Common myeloid progenitor, CD34-positive (primary cell): ENCODE results near the gene C9orf153.
A peak's percentile ranks its signal among the peaks of the same experiment; 100 is the strongest.

Experiments used
- CTCF ChIA-PET: fragments of 350-600 bp; sonication (Branson Sonifier 250); formaldehyde crosslinking; loops from one replicate; lab custom pipeline; 2021; ENCODE audit warnings: antibody characterized with exemption; lab: Charles Lee
- POLR2A ChIA-PET: fragments of 350-600 bp; sonication (Branson Sonifier 250); formaldehyde crosslinking; loops from one replicate; lab custom pipeline; 2021; ENCODE audit warnings: antibody characterized with exemption; lab: Charles Lee
- DNase-seq, 3 donors: peaks; one replicate each; pipeline versions ENCODE4 v3.0.0 to v3.0.0-alpha.2; 2013
- H3K27ac ChIP-seq, 2 experiments: 1 replicate in 1 of 2; 2 replicates in 1 of 2; pipeline ENCODE4 v1.7.0; 2013; ENCODE audit warnings: inconsistent platforms in 2 of 2, low read length in 2 of 2, mild to moderate bottlenecking in 2 of 2, low read depth in 1 of 2, moderate library complexity in 1 of 2; ENCODE audit not compliant: severe bottlenecking in 2 of 2, insufficient read depth in 1 of 2, poor library complexity in 1 of 2
- H3K27me3 ChIP-seq, 5 experiments: replicated peaks in 2 of 5; 1 replicate in 3 of 5; 2 replicates in 2 of 5; pipeline versions ENCODE4 v1.6.1 to v1.7.0; 2013; ENCODE audit warnings: low read length in 4 of 5, mild to moderate bottlenecking in 2 of 5, moderate library complexity in 2 of 5, inconsistent platforms in 1 of 5; ENCODE audit not compliant: insufficient read depth in 5 of 5, control insufficient read depth in 4 of 5
- H3K36me3 ChIP-seq, 4 experiments: 1 replicate in 2 of 4; 2 replicates in 2 of 4; pipeline versions ENCODE4 v1.6.1 to v1.7.0; 2013; ENCODE audit warnings: low read length in 3 of 4, control low read depth in 1 of 4, mild to moderate bottlenecking in 1 of 4; ENCODE audit not compliant: control insufficient read depth in 4 of 4, insufficient read depth in 4 of 4
- H3K4me1 ChIP-seq, 4 experiments: 1 replicate in 3 of 4; 2 replicates in 1 of 4; pipeline versions ENCODE4 v1.6.1 to v1.7.1; 2013; ENCODE audit warnings: low read length in 3 of 4, mild to moderate bottlenecking in 3 of 4, control low read depth in 1 of 4, inconsistent platforms in 1 of 4, moderate library complexity in 1 of 4; ENCODE audit not compliant: control insufficient read depth in 4 of 4, insufficient read depth in 4 of 4; ENCODE audit errors: control extremely low read depth in 1 of 4
- H3K4me3 ChIP-seq, 7 experiments: 1 replicate in 4 of 7; 2 replicates in 3 of 7; pipeline versions ENCODE4 v1.5.1 to v1.7.0; 2013; ENCODE audit warnings: mild to moderate bottlenecking in 7 of 7, low read length in 6 of 7, moderate library complexity in 6 of 7, inconsistent platforms in 2 of 7, low read depth in 2 of 7, control low read depth in 1 of 7; ENCODE audit not compliant: insufficient read depth in 4 of 7, control insufficient read depth in 1 of 7; ENCODE audit errors: extremely low read depth in 1 of 7
- H3K9me3 ChIP-seq, 5 experiments: 1 replicate in 4 of 5; 2 replicates in 1 of 5; pipeline versions ENCODE4 v1.6.1 to v1.7.1; 2013; ENCODE audit warnings: low read length in 4 of 5, mild to moderate bottlenecking in 2 of 5, inconsistent platforms in 1 of 5, low read depth in 1 of 5, moderate library complexity in 1 of 5; ENCODE audit not compliant: control insufficient read depth in 4 of 5, insufficient read depth in 2 of 5; ENCODE audit errors: control extremely low read depth in 1 of 5
- WGBS: methylation state at CpG from one replicate; pipeline ENCODE4 v1.1.5; 2013; ENCODE audit not compliant: insufficient coverage; 5-methylcytosine and 5-hydroxymethylcytosine counted together

Gene C9orf153

DNA sequence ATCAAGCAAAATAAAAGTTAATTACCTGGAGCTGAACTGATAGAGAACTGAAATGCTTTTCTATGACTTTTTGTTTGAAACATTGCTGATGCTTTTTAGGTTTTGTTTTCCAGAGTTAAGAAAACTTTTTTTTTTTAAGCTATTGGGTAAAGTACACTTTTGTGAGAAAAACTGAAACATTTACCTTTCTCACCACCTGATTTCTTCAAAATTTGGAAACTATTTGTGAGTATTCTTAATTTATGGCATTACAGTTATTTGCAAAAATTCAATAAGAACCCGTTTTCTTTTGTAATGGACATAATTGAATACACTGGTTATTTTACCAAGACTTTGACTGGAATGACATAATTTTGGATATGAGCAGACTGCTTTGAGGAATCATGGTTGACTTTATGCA is 6.6 kb downstream of the C9orf153 start:
- POLR2A ChIA-PET: no interaction called here
- WGBS: no CpG with 5 or more reads among the region's 1 CpG
- CTCF ChIA-PET: no interaction called here

DNA sequence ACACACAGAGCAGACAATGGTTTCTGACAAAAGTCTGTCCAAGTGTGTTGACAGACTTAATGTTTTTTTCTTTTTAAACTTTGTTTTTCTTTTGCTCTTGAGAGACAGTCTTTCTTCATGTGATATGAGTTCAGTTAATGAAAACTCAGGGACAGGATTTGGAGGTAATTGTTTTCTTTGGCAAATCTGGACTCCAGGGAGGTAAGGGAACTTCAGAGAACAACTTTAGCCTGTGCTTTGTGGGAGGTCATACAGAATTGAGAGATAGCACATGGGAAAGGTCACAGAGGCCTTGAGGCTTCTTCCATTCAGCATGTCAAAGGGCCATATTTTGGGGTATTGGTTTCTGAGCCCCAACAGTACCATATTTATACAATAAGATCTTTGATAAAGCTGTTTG is 9.3 kb downstream of the C9orf153 start:
- peaks cover 0 to 14% (median 7%) of the 10 kb centered on the region in 5 experiments for H3K9me3 ChIP-seq
- ChIA-PET CTCF (no interaction called here), POLR2A (no interaction called here)
- no peak overlapping the region for H3K4me3 ChIP-seq
- H3K27me3 ChIP-seq: no peaks in the 10 kb centered on the region
- H3K36me3 ChIP-seq: no peaks in the 10 kb centered on the region
- no peak overlapping the region for H3K27ac ChIP-seq
- no peaks in the 10 kb centered on the region for H3K4me1 ChIP-seq
- no peak for DNase-seq

More for the DNA sequence above, 6.6 kb downstream of the C9orf153 start:
- peak; percentile 4 to 25 (median 12) for DNase-seq
- H3K27ac ChIP-seq: no peak overlapping the region
- no peaks in the 10 kb centered on the region for H3K27me3 ChIP-seq
- peaks cover 0 to 11% (median 7%) of the 10 kb centered on the region in 5 experiments for H3K9me3 ChIP-seq
- H3K4me1 ChIP-seq: no peaks in the 10 kb centered on the region
- H3K4me3 ChIP-seq: no peak overlapping the region
- no peaks in the 10 kb centered on the region for H3K36me3 ChIP-seq

DNA sequence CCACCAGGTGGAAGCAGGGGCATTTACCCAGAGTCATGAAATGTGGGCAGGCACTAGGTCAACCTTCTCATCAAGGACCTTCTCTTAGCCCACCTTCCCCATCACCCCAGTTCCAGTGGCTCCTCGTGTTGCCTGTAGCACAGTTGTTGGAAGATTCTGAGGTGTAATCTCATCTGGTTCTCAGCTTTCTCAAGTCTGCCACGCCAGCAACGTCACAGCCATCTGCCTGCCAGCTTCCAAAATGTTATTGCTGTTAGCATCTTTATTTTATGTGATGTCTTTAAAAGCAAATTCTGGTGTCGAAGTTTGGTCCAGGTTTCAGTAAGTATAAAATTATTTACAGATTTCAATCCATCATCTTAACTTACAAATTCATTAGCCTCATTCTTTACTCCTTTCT is 10.7 kb downstream of the C9orf153 start:
- Histone ChIP-seq H3K4me1 (no peaks in the 10 kb centered on the region), H3K27me3 (no peaks in the 10 kb centered on the region), H3K27ac (no peak overlapping the region), H3K36me3 (no peaks in the 10 kb centered on the region), H3K4me3 (no peak overlapping the region), H3K9me3 (peaks cover 0 to 13% (median 7%) of the 10 kb centered on the region in 5 experiments)
- ChIA-PET CTCF (no interaction called here), POLR2A (no interaction called here)
- no CpG with 5 or more reads among the region's 4 CpGs for WGBS
- no peak for DNase-seq

DNA sequence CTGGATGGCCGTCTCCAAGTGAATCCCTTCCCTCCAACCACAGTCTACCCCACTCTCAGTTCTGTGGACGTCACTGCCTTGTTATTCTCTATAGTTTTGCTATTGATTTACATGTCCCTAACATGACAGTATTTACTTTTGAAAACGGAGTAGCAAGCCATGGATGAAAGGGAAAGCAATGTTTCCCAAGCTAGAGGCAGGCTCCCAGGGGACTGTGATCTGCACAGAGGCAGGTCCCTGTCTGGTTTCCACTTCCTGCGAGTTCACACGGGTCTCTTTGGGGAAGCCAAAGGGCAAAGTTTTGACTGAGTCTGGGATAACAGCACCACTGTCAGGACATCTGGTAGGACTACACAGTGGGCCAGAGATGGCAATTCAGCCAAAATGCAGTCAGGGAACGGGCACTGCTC is 12.7 kb downstream of the C9orf153 start:
- ChIA-PET CTCF (interaction anchor here (1.0 kb wide), 1 partner anchor 9 kb away, joined by 3 read pairs; no protein-coding TSS in a partner anchor), POLR2A (no interaction called here)
- Histone ChIP-seq H3K27me3 (no peaks in the 10 kb centered on the region), H3K36me3 (no peaks in the 10 kb centered on the region), H3K4me1 (peaks cover 0 to 13% (median 4%) of the 10 kb centered on the region in 4 experiments), H3K9me3 (peaks cover 0 to 3% (median 0%) of the 10 kb centered on the region in 5 experiments), H3K4me3 (no peak overlapping the region), H3K27ac (no peak overlapping the region)
- no peak for DNase-seq
- WGBS: 57% methylated on average over 3 of the region's 6 CpGs

DNA sequence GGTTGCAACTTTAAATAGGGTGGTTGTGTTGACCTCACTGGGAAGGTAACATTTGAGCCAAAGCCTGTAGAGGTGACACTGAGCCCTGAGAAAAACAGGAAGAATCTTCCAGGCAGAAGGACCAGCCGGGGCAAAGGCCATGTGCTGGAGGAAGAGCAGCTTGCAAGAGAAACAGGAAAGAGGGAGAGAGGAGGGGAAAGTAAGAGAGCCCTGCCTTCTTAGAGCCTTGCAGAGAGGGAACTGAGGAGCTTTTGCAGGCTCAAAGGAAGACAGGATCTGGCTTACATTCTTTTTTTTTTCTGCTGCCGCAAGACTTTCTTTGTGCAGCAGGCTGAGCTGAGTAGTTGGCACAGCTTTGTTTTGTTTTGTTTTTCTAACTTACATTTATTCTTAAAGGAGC is 17.4 kb downstream of the C9orf153 start:
- Histone ChIP-seq H3K9me3 (no peaks in the 10 kb centered on the region), H3K36me3 (no peaks in the 10 kb centered on the region), H3K4me1 (peaks cover 0 to 13% (median 4%) of the 10 kb centered on the region in 4 experiments), H3K27ac (no peak overlapping the region), H3K27me3 (no peaks in the 10 kb centered on the region), H3K4me3 (no peak overlapping the region)
- CTCF ChIA-PET: interaction anchor here (0.7 to 0.8 kb wide), 2 partner anchors 14 to 16 kb away, joined by 3 to 4 read pairs; no protein-coding TSS in a partner anchor
- peak in 1 of 3 donors; percentile 6 for DNase-seq
- POLR2A ChIA-PET: interaction anchor here (0.7 kb wide), 1 partner anchor 40 kb away, joined by 5 read pairs; no protein-coding TSS in a partner anchor
- no CpG with 5 or more reads among the region's 2 CpGs for WGBS

DNA sequence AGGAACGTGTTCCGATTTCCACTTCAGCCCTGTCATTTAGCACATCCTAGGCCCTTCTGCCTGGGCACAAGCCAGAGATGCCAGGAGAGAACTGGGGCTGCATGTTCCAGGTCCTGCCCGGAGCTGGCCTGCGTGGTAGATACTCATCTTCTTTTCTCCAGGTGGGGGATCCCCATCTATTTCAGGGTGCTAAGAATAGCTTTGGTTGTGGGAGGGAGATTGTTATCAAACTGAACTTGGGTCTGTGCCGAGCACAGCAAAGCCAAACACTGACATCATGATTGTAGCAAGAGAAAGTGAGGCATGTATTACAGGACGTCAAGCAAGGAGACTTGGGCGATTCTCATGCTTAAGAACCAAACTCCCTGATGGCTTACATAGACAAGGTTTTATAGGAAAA is 18.2 kb downstream of the C9orf153 start:
- WGBS: 37% methylated on average over 7 of the region's 7 CpGs
- Histone ChIP-seq H3K27me3 (no peaks in the 10 kb centered on the region), H3K9me3 (no peaks in the 10 kb centered on the region), H3K4me3 (no peak overlapping the region), H3K36me3 (no peaks in the 10 kb centered on the region), H3K4me1 (peaks cover 0 to 13% (median 4%) of the 10 kb centered on the region in 4 experiments), H3K27ac (no peak overlapping the region)
- CTCF ChIA-PET: interaction anchor here (1.2 to 1.6 kb wide), 2 partner anchors 12 to 40 kb away, joined by 3 to 4 read pairs; no protein-coding TSS in a partner anchor
- POLR2A ChIA-PET: no interaction called here
- DNase-seq: peak in 2 of 3 donors; percentile 10 to 17

DNA sequence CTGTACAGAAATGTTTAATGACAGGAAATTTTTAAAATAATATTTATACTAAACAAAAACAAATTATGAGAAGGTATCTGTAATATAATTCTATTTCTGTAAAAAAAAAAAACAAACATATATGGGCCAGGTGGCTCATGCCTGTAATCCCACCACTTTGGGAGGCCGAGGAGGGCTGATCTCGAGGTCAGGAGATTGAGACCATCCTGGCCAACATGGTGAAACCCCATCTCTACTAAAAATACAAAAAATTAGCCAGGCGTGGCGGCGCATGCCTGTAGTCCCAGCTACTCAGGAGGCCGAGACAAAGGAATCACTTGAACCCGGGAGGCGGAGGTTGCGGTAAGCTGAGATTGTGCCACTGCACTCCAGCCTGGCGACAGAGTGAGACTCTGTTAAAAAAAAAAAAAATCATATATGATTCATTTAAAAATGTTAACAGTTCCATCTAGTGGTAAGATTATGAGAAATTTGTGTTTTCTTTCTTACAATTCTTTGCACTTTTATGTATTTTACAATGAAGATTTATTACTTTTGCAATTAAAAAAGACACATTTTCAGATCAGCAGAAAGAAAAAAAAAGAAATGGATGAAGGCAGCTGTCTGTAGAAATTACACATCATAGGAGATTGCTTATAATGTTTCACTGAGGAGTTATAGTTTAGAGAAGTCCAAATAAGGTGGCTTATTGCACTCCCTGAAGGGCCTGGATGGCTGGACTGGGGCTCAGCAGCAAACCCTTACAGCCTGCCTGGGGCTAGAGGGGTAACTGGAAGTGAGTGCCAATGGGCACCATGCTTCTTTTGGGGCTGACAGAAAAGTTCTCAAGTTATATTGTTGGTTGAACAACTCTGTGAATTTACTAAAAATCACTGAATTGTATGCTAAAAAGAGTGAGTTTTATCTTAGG is 20.3 kb downstream of the C9orf153 start:
- CTCF ChIA-PET: interaction anchor here (0.7 to 1.4 kb wide), 5 partner anchors 8 to 421 kb away, joined by 3 to 5 read pairs (median 3); no protein-coding TSS in a partner anchor
- Histone ChIP-seq H3K4me1 (peaks cover 0 to 13% (median 4%) of the 10 kb centered on the region in 4 experiments), H3K27me3 (no peaks in the 10 kb centered on the region), H3K9me3 (no peaks in the 10 kb centered on the region), H3K27ac (no peak overlapping the region), H3K4me3 (no peak overlapping the region), H3K36me3 (no peaks in the 10 kb centered on the region)
- DNase-seq: peak; percentile 9 to 24 (median 22)
- WGBS: 100% methylated on average over 4 of the region's 10 CpGs
- POLR2A ChIA-PET: no interaction called here
